ENCODE measurements around the gene GTPBP6. TPM values are rescaled to one million over a fixed set of nuclear protein-coding genes. Genes with fewer than 3 reads are reported as not detected.

The GTPBP6 gene
- total RNA-seq, 1 donor from 2014 or later: 47.2 TPM

DNA sequence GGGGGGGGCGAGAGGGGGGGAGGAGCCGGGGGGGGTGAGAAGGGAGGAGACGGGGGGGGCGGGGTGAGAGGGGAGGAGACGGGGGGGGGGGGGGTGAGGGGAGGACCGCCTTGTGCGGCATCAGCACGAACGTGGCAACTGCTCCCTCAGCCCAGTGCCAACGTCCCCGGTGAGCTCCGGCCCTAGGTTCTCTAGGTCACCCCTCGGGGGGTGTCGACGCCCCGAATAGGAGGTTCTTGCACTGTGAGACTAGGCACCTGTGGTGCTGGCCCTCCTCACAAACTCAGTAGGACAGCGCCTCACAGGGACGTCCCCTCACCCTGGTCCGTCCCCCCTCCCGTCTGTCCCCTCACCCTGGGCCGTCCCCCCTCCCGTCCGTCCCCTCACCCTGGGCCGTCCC, 21.5 kb upstream of the GTPBP6 start:
- Mint-ChIP-seq H3K27ac (ENCODE audit: unreplicated experiment) (no peak overlapping the region), H3K4me3 (ENCODE audit: unreplicated experiment) (no peak overlapping the region), H3K4me1 (ENCODE audit: unreplicated experiment) (peaks cover 7% of the 10 kb centered on the region), H3K9me3 (ENCODE audit: unreplicated experiment) (peaks cover 4% of the 10 kb centered on the region), H3K36me3 (ENCODE audit: low read depth, unreplicated experiment) (peaks cover 27% of the 10 kb centered on the region), H3K27me3 (ENCODE audit: unreplicated experiment) (peaks cover 22% of the 10 kb centered on the region)
- TF ChIP-seq, protein P1, sequence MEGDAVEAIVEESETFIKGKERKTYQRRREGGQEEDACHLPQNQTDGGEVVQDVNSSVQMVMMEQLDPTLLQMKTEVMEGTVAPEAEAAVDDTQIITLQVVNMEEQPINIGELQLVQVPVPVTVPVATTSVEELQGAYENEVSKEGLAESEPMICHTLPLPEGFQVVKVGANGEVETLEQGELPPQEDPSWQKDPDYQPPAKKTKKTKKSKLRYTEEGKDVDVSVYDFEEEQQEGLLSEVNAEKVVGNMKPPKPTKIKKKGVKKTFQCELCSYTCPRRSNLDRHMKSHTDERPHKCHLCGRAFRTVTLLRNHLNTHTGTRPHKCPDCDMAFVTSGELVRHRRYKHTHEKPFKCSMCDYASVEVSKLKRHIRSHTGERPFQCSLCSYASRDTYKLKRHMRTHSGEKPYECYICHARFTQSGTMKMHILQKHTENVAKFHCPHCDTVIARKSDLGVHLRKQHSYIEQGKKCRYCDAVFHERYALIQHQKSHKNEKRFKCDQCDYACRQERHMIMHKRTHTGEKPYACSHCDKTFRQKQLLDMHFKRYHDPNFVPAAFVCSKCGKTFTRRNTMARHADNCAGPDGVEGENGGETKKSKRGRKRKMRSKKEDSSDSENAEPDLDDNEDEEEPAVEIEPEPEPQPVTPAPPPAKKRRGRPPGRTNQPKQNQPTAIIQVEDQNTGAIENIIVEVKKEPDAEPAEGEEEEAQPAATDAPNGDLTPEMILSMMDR (IDR thresholded peaks at IDR 0.05; ENCODE audit: unreplicated experiment): no peak
- DNase-seq (ENCODE audit: low spot score): no peak

DNA sequence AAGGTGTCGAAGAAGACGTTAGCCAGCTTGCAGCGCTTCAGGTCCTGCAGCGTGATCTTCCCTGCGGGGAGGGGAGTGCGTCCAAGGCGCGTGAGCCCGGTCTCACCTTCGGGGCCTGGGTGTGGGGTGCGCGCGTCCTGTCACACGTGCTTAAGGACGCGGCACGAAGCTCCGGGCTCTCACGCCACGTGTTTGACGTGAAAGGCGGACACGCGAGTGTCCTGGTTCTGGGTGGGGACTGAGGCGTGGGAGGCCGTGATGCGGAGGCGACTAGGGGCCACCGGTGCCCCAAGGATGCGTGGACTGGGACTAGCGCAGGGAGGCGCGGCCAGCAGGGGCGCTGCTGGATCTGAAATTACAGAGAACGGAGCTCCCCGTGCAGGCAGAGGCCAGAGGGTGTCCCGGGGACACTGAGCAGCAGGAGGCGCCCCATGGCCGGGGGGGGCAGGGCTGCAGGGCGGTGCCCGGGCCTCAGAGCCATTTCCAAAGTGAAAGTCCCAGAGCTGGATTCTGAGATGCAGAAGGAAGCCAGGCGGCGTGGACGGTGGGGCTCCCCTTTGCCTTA, 20.3 kb upstream of the GTPBP6 start:
- DNase-seq (ENCODE audit: low spot score): no peak
- Mint-ChIP-seq H3K9me3 (ENCODE audit: unreplicated experiment) (peaks cover 4% of the 10 kb centered on the region), H3K27me3 (ENCODE audit: unreplicated experiment) (peaks cover 22% of the 10 kb centered on the region), H3K4me1 (ENCODE audit: unreplicated experiment) (peaks cover 7% of the 10 kb centered on the region), H3K36me3 (ENCODE audit: low read depth, unreplicated experiment) (peaks cover 27% of the 10 kb centered on the region), H3K27ac (ENCODE audit: unreplicated experiment) (no peak overlapping the region), H3K4me3 (ENCODE audit: unreplicated experiment) (no peak overlapping the region)
- TF ChIP-seq, protein P1 (IDR thresholded peaks at IDR 0.05; ENCODE audit: unreplicated experiment): no peak

DNA sequence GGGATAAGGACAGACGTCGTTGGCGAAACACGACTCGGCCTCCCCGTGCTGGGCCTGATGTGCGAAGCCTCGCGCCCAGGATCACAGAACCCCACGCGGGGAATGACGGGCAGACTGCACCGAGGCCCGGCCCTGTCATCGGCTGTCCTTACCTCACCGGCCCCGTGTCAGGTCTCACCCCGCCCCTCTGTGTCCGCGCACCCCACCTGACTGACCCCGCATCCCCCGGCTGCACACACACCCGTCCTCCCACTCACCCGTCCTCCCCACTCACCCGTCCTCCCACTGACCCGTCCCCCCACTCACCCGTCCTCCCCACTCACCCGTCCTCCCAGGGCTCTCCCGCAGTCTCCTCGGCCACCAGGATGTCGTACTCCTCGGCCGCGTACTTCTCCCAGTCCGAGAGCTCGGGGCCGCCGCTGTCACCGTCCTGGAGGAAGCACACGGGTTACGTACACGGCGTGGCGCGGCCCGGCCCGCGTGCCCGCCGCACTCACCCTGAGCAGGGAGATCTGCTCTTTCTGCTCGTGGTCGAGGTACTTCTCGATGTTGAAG, 19.8 kb upstream of the GTPBP6 start:
- peaks cover 23% of the 10 kb centered on the region for H3K27me3 Mint-ChIP-seq (ENCODE audit: unreplicated experiment)
- peaks cover 7% of the 10 kb centered on the region for H3K4me1 Mint-ChIP-seq (ENCODE audit: unreplicated experiment)
- peaks cover 27% of the 10 kb centered on the region for H3K36me3 Mint-ChIP-seq (ENCODE audit: low read depth, unreplicated experiment)
- no peak overlapping the region for H3K4me3 Mint-ChIP-seq (ENCODE audit: unreplicated experiment)
- peaks cover 4% of the 10 kb centered on the region for H3K9me3 Mint-ChIP-seq (ENCODE audit: unreplicated experiment)
- H3K27ac Mint-ChIP-seq (ENCODE audit: unreplicated experiment): no peak overlapping the region
- TF ChIP-seq, protein P1 (IDR thresholded peaks at IDR 0.05; ENCODE audit: unreplicated experiment): no peak
- no peak for DNase-seq (ENCODE audit: low spot score)

DNA sequence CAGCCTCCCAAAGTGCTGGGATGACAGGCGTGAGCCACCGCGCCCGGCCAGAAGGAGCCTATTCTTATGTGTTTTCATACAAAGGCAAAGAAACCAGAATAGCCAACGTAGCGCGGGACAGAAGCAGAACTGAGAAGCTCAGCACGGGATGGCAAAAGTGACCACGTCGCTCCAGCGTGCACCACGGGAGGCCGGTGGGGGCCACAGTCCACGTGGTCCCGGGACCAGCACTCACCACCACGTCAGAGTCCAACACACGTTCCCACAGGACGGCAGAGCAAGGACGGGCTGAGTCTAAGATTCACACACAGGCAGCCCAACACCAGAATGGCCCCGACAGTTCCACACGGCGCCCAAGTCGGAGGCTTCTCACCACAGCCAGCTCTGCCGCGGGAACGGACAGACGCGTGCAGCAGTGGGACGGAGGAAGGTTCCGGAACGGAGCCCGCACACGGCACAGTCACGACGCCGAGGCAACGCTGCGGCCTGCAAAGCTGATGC, 18.8 kb upstream of the GTPBP6 start:
- Mint-ChIP-seq H3K27ac (ENCODE audit: unreplicated experiment) (no peak overlapping the region), H3K4me1 (ENCODE audit: unreplicated experiment) (peaks cover 7% of the 10 kb centered on the region), H3K4me3 (ENCODE audit: unreplicated experiment) (peak overlapping the region; percentile 78), H3K36me3 (ENCODE audit: low read depth, unreplicated experiment) (peaks cover 27% of the 10 kb centered on the region), H3K27me3 (ENCODE audit: unreplicated experiment) (peaks cover 28% of the 10 kb centered on the region), H3K9me3 (ENCODE audit: unreplicated experiment) (peaks cover 4% of the 10 kb centered on the region)
- TF ChIP-seq, protein P1 (IDR thresholded peaks at IDR 0.05; ENCODE audit: unreplicated experiment): no peak
- no peak for DNase-seq (ENCODE audit: low spot score)

DNA sequence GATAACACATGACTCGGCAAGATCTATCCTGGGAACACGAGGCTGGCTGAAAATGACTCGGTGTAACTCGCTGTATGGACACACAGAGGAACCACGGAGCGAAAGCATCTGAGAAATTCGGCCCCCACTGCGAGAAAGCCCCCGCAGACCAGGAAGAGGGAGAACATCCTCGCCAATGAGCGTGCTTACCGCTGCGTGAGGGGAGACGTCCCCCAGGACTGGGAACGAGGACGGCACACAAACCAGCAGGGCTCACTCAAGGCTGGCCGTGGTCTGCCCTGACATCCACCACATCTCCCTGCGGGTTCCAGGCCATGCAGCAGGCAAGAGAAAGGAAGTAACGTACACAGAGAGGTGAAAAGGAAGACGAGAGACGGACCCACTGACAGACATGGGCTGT, 17.6 kb upstream of the GTPBP6 start:
- peak overlapping the region; percentile 85 for H3K4me3 Mint-ChIP-seq (ENCODE audit: unreplicated experiment)
- peaks cover 33% of the 10 kb centered on the region for H3K27me3 Mint-ChIP-seq (ENCODE audit: unreplicated experiment)
- H3K9me3 Mint-ChIP-seq (ENCODE audit: unreplicated experiment): no peaks in the 10 kb centered on the region
- peak overlapping the region; percentile 81 for H3K27ac Mint-ChIP-seq (ENCODE audit: unreplicated experiment)
- no peak for DNase-seq (ENCODE audit: low spot score)
- H3K36me3 Mint-ChIP-seq (ENCODE audit: low read depth, unreplicated experiment): peaks cover 19% of the 10 kb centered on the region
- TF ChIP-seq, protein P1 (IDR thresholded peaks at IDR 0.05; ENCODE audit: unreplicated experiment): no peak
- H3K4me1 Mint-ChIP-seq (ENCODE audit: unreplicated experiment): peaks cover 7% of the 10 kb centered on the region
